Ramos (cell line): ENCODE data around the gene RHBDL2.
"Not testable (repeated sequence)": the region's sequence is repeated elsewhere in the genome, so short reads cannot be mapped to it uniquely, and the experiment has no call there.

Experiments
- in situ Hi-C: fragments of 300-500 bp; cut with MboI; formaldehyde crosslinking; loops from one replicate; pipeline ENCODE4 v1.14.3; 2022; ENCODE audit warnings: low sequenced_read_pairs; ENCODE audit not compliant: unreplicated experiment

The RHBDL2 gene, protein sequence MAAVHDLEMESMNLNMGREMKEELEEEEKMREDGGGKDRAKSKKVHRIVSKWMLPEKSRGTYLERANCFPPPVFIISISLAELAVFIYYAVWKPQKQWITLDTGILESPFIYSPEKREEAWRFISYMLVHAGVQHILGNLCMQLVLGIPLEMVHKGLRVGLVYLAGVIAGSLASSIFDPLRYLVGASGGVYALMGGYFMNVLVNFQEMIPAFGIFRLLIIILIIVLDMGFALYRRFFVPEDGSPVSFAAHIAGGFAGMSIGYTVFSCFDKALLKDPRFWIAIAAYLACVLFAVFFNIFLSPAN

DNA sequence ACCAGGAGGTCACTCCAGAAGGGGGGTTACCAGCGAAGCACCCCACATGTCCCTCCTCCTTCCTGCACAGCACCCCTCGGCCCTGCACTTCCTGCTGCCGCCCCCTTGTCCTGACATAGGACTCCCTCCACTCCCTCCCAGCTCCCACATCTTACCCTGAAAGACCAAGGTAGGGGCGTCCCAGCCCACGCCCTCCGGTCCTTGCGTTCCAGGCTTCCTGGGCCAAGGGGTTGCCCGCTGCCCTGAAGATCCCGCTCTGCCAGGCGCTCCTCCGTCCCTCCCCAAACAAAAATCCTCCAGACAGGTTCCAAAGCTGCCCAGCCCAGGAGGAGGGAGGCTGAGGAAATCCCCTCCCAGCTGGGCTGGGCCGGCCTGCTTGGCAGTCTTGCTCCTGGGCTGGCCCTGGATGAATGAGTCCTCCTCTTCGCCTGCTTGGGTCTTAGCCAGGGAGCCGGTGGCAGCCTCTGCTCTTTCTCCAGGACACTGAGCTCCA lies at the start of gene RHBDL2:
TSS of gene RHBDL2 (minus strand) at position 304 of the 493 bp plus-strand sequence. CDS start 22,618 bp downstream, outside the sequence.
- in situ Hi-C loops: no loop called here

DNA sequence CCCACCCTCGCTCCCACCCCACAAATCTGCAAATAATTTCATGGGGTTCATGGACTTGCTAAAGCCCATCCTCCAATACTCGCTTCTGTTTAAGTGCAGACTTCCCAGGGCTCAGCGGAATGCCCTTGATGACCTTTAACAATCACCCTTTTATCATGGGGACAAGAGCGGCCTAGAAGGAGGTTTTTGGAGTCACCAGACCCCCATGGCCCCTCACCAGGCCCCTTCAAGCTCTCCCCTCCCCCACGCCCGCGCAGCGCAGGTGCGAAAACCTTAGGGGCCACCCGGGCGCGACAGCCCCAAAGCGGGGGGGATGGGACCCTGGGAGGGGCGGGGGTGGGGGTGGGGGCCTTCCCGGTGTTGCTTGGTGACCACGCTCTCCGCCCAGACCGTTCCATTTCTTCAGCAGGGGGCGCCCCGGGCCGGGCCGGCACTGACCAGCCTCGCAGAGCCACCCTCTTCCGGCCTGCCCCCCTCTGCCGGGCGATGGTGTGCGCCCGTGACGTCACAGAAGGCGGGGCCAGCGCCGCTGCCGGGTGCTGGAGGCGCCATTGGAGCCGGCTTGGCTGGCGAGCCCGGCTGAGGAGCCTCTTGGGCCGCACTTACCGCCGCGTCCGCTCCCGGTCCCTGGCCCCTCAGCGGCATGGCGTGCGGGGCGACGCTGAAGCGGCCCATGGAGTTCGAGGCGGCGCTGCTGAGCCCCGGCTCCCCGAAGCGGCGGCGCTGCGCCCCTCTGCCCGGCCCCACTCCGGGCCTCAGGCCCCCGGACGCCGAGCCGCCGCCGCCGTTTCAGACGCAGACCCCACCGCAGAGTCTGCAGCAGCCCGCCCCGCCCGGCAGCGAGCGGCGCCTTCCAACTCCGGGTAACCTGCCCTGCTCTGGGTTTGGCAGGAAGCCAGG lies 49.4 kb upstream of the RHBDL2 start, which contains the start of gene AKIRIN1:
TSS of gene AKIRIN1 (plus strand) at position 539 of the 900 bp plus-strand sequence. CDS start at position 644, 105 bp downstream.
- in situ Hi-C loops: no loop called here

DNA sequence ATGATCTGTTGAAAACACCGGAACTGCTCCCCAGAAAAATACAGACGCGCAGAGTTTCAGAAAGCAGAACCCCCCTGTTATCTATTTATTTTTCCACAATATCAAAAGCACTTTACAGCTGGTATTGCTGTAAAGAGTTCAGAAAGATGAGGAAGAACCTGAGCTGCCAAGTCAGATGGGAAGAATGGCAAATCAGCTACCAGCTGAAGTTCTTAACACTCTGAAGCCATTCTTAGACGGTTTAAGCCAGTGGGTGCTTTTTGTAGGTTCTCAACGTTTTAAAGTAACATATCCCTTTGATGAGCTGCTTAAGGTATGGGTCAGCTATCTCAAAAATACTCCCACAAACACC lies 48.7 kb upstream of the RHBDL2 start:
- in situ Hi-C loops: no loop called here

DNA sequence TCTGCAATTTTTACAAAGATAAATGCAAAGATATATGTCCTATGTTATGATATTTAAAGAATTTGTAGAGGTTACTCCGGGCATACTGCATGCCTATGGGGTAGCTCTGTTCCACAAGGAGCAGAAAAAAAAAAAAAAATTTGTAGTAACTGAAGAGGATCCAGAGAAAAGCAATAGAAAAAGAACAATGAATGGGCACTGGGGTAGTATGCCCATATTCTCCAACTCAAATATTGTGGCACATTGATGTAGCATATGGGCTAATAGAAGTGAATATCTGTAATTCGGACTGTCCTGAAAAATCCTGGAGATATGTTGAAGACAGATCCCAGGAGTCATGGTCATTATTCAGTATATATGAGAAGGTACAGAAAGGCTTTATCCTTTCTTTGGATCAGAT lies 48.3 kb upstream of the RHBDL2 start:
- in situ Hi-C loops: no loop called here

DNA sequence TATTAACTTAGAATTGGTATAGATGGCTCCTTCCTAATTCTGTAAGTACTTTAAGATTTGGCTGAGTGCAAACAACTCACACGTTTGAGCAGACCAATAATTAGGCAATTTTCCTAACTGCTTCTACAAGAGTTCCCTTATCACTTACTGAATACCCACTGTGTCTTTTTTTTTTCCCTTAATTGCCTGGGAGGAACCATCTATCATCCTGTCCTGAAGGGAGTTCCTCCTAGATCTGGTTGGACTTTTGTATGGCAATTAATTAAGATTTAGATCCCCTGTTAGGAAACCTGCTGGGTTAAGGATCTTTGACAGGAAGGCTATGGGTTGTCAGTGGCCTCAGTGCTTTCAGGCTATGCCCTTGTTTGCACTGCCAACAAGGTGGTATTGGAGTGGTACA lies 37.8 kb upstream of the RHBDL2 start:
- in situ Hi-C loops: not testable (repeated sequence)

DNA sequence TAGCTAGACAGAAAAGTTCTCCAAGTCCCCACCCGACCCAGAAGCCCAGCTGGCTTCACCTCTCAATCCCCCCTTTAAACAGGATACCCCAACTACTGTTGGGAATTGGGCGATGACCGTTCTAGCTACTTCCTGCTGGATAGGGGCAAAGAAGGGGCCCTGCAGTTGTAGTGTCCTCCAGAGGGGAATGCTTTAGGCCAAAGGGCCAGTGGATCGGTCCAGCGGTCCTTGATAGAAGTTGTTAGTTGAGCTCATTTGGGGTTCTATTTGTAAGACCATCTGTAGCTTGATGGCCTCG lies 36.6 kb upstream of the RHBDL2 start:
- in situ Hi-C loops: not testable (repeated sequence)

DNA sequence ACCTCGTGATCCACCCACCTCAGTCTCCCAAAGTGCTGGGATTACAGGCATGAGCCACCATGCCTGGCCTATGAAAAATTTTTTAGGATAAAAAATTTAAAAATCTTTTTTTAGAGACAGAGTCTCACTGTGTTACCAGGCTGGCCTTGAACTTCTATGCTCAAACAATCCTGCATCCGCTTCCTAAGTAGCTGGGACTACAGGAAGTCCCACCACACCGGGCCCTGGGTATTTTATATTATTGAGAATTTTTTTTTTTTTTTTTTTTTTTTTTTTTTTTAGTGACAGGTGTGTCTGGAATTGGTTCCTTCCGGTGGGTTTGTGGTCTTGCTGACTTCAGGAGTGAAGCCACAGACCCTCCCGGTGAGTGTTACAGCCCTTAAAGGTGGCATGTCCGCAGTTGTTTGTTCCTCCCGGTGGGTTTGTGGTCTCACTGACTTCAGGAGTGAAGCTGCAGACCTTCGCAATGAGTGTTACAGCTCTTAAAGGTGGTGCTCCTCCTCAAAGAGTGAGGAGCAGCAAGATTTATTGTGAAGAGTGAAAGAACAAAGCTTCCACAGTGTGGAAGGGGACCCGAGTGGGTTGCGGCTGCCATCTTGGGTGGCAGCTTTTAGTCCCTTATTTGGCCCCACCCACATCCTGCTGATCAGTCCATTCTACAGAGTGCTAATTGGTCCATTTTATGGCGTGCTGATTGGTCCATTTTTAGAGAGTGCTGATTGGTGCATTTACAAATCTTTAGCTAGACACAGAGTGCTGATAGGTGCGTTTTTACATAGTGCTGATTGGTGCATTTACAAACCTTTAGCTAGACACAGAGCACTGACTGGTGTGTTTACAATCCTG lies 36.0 kb upstream of the RHBDL2 start:
- in situ Hi-C loops: not testable (repeated sequence)

DNA sequence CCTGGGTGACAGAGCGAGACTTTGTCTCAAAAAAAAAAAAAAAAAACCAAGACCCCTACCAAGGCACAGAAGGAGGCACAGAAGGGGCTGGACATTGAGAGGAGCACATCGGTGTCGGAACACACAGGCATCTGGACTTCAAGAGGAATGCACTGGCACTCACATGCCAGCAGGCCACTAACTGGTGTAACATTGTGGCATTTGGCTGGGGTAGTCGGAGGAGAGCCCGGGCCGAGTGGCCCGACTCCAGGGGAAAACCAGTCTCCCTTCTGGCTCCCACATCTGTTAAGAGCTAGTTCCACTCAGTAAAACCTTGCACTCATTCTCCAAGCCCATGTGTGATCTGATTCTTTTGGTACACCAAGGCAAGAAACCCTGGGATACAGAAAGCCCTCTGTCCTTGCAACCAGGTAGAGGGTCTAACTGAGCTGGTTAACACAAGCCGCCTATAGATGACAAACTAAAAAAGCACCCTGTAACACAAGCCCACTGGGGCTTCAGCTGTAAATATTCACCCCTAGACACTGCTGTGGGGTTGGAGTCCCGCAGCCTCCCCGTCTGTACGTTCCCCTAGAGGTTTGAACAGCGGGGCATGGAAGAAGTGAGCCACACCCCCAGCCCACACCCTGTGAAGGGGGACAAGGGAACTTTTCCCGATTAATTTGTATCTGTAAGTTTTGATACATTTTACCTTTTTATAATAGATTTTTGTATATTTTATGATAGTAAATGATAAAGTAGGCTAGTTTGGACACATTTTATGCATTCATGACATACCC lies 32.2 kb upstream of the RHBDL2 start:
- in situ Hi-C loops: no loop called here

DNA sequence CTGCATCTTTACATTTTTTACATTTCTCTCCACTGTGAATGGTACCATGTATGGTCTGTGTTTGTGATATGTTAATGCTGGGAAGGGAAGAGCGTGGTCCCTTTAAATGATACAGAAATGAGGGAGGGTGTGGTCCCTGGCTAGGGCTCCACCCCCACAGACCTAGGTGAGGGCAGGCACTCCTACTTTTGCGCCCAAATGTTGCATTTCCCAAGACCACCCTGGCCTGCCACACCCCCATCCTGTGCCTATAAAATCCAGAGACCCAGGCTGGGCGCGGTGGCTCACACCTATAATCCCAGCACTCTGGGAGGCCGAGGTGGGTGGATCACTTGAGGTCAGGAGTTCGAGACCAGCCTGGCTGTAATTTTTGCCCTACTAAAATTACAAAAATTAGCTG lies 31.5 kb upstream of the RHBDL2 start:
- in situ Hi-C loops: not testable (repeated sequence)

DNA sequence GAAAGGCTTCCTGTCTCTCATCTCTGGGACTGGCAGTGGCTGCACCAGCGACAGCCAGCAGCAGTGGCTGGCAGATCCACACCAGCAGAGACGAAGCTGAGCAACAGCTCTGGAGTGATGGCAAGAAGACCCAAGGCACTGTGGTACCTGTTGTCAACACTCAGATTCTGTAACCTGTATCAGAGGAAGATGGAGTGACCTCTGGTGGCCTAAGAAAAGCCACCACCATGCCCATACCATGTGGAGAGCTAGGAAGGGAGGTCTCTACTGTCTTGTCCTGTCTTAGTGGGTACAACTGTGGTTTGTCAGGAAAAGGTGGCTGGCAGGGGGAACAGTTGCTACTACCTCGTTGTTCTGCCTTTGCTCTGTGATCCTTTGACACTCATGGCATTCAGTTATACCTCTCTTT lies 22.5 kb upstream of the RHBDL2 start:
- in situ Hi-C loops: no loop called here

DNA sequence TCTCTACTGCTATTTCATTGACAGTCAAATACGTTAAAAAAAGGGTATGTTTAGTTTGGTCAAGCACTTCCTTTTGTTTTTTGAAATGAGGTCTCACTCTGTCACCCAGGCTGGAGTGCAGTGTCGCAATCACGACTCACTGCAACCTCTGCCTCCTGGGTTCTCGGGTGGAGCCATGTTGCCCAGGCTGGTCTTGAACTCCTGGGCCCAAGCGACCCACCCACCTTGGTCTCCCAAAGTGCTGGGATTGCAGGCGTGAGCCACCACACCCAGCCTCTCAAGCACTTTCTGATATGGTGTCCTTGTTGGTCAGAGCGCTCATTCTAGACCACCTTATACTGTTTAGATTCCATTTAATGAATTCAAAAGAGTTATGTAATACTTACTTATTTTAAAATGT lies 20.9 kb upstream of the RHBDL2 start:
- in situ Hi-C loops: no loop called here

DNA sequence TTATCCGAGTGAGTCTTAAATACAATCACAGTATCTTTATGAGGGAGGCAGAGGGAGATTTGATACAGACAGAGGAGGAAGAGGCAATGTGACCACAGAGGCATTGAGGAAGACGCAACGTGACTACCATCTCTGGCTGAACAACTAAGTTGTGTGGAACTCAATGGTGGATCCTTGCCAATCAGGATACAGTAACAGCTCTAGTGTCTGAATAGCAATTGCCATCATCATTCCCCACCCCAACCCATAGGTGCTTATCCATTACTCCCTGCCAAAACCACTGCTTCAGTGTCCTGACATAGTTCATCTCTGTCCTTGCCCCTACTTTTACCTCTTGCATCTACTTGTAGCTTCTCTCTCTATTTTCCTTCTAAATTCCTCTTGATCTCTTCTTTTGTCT lies 20.5 kb upstream of the RHBDL2 start:
- in situ Hi-C loops: no loop called here

DNA sequence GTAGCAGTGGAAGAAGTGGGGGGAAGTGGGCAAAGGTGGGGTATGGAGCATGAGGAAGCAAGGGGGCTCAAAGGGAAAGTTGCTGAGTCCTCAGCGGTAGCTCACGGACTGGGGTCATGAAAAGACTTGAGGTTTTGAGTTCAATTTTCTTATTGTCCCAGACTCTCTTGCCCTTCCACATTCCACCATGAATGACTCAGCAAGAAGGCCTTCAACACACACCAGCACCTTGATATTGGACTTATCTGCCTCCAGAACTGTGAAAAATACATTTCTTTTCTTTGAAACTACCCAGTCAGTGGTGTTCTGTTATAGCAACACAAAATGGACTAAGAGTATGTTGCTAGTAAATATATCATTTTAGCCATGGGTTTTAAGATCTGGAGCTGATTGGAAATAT lies 17.3 kb upstream of the RHBDL2 start:
- in situ Hi-C loops: no loop called here

DNA sequence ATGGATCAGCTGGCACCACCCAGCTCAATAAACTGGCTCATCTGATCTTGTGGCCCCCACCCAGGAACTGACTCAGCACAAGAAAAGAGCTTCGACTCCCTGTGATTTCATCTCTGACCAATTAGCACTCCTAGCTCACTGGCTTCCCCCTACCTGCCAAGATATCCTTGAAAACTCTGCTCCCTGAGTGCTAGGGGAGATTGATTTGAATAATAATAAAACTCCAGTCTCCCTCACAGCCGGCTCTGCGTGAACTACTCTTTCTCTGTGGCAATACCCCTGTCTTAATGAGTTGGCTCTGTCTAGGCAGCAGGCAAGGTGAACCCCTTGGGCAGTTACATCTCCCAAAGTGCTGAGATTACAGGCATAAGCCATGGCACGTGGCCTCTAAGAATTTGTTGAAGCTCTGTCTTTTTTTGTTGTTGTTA lies 11.8 kb upstream of the RHBDL2 start:
- in situ Hi-C loops: no loop called here

DNA sequence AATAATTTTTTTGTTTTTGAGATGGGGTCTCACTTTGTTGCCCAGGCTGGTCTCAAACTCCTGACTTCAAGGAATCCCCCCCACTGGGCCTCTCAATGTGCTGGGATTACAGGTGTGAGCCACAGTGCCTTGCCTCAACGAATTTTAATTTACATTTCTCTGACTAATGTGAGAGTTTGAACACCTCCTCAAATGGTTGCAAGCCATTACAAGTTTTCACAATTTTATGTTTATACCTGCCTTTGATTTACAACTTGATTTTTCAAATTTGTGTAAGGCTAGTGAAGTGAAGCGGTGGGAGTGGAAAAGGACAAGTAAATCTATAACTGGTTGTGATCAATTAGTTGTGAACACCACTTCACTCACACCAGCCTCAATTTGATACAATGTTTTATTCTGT lies 8.9 kb upstream of the RHBDL2 start:
- in situ Hi-C loops: no loop called here

DNA sequence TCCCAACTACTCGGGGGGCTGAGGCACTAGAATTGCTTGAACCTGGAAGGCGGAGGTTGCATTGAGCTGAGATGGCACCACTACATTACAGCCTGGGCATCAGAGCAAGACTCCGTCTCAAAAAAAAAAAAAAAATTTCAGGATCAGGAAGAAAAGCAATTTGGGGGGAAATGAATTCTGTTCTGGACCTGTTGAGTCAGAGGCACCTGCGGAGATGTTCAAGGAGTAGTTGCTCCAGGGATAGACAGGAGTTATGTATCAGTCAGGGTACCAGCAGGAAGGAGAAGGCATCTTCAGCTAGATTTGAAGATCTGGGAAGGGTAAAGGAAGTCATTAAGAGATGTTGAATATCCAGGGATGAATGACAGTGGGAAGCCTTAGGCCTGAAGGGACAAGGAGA lies 2.9 kb upstream of the RHBDL2 start:
- in situ Hi-C loops: no loop called here

DNA sequence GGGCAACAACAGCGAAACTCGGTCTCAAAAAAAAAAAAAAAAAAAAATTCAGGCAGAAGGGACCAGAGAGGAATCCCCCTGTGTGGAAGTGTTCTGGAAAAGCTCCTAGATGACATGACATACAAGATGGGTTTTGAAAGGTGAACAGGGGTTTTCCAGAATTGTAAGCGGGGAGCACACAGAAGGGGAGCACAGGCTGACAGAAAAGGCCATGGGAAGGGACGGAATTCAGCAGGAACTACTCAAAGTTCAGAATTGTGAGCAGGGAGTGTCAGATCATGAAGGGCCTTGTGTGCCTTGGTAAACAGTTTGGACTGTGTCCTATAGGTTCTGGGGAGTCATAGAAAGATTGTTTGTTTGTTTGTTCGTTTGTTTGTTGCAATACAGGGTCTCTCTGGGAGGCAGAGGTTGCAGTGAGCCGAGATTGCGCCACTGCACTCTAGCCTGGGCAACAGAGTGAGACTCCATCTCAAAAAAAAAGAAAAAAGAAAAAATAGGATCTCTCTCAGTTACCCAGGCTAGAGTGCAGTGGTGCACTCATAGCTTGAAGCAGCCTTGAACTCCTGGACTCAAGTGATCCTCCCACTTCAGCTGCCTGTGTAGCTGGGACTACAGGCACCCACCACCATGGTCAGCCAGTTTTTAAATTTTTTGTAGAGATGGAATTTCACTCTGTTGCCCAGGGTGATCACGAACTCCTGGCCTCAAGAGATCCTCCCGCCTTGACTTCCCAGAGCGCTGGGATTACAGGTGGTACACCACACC lies 1.2 kb upstream of the RHBDL2 start:
- in situ Hi-C loops: no loop called here

DNA sequence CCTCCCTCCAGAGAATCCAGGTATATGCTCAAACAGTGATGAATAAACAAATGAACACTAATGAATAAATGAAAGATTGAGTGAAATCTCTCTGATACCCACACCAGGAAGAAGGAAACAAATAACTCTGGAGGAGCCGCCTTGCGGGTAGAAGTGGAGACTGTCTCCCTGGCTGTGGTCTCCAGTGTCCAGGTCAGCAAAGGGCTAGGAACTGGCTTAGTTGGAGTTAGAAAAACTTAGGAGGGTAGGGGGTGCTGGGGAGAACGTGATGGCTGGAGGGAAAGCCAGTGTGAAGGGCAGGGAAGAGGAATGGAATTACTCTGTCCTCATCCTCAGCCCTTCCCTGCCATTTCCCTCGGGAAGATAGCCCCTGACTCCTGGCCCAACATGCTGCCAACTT lies 537 bp downstream of the RHBDL2 start:
- in situ Hi-C loops: no loop called here
